HG03139 (cell line): ENCODE results near the gene ROR2.

Experiments
- ATAC-seq: cut with Tn5 transposase; IDR thresholded peaks from one replicate; pipeline ENCODE4 v1.9.1; 2021; ENCODE audit not compliant: unreplicated experiment

Gene ROR2

DNA sequence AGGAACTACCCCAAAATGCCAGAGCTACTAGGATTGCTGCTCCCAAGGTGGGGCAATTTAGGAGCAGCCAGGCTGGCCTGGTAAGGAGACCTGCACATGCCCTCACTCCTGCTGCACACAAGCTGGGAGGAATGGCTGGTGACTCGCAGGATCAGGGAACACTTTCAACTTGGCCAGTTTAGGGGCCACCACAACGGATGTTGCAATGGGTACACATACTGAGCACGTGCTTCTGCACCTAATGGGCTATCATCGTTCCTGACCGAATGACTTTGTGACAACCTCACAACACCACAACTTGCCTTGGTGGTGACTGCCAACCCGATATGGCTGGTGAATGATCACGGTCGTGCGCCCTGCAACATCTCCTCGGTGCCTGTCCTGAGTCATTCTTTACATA lies 172.0 kb downstream of the ROR2 start:
- ATAC-seq: no peak

DNA sequence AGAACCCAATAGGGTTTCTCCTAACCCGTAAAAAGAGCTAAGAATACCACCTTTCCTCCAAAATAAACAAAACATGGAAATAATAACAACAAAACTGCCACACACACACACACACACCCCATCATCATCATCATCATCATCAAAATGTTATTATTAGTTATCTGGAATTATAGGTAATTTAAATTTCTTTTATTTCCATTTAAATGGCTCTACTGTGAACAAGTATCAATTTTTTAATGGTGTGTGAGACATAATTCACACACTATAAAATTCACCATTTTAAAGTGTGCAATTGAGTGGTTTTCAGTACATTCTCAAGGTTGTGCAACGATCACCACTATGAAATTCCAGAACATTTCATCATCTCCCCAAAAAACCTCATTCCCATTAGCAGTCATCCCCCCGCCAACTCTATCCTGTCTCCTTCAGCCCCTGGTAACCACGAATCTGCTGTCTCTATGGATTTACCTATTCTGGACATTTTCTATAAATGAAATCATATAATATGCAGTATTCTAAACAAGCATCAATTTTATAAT lies 172.7 kb downstream of the ROR2 start:
- ATAC-seq: no peak

- no peak for ATAC-seq
These were observed 173.4 kb downstream of the ROR2 start for GRCh38 chr9:91776409-91777291.

GRCh38 chr9:91775708-91776028 lies 174.4 kb downstream of the ROR2 start:
- no peak for ATAC-seq

- ATAC-seq: no peak
These were observed 174.9 kb downstream of the ROR2 start for GRCh38 chr9:91775011-91775707.

DNA sequence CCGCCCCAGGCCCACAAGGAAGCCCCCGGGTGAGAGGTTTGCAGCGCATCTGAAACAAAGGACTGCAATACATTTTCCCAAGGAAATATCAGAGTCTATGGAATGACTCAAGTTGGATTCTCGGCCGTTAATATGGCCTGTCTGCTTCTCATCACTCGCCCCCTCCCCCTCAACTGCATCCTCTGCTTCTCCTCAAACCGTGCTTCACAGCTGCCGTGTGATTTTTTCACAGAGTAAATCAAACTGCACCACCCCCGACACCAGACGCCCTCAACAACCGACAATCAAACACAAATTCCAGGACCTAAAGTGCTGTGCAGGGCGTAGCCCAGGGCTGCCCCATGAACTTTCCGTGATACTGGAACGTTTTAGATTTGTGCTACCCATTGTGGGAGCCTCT lies 176.9 kb downstream of the ROR2 start:
- no peak for ATAC-seq

- ATAC-seq: no peak
These were observed 178.2 kb downstream of the ROR2 start for GRCh38 chr9:91771864-91772263.

- no peak for ATAC-seq
These were observed 179.0 kb downstream of the ROR2 start for GRCh38 chr9:91771027-91771426.

DNA sequence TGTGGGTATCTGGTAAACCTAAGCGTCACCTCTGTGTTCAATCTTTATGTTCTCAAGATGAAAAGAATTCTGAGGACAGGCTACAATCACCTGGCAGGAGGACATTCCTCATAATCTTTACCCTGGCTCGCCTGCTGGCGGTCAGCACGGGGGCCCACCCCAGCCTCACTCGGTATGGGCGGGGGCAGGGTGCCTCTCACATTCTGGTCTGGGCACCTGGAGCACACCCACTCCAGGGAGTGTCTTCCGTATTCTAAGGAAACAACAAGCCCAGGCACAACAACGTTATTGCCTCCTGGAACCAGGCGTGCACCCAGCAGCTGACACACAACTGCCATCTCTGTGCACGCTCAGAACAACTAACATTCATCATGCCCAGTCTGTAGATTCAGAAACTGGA lies 179.8 kb downstream of the ROR2 start:
- ATAC-seq: no peak

DNA sequence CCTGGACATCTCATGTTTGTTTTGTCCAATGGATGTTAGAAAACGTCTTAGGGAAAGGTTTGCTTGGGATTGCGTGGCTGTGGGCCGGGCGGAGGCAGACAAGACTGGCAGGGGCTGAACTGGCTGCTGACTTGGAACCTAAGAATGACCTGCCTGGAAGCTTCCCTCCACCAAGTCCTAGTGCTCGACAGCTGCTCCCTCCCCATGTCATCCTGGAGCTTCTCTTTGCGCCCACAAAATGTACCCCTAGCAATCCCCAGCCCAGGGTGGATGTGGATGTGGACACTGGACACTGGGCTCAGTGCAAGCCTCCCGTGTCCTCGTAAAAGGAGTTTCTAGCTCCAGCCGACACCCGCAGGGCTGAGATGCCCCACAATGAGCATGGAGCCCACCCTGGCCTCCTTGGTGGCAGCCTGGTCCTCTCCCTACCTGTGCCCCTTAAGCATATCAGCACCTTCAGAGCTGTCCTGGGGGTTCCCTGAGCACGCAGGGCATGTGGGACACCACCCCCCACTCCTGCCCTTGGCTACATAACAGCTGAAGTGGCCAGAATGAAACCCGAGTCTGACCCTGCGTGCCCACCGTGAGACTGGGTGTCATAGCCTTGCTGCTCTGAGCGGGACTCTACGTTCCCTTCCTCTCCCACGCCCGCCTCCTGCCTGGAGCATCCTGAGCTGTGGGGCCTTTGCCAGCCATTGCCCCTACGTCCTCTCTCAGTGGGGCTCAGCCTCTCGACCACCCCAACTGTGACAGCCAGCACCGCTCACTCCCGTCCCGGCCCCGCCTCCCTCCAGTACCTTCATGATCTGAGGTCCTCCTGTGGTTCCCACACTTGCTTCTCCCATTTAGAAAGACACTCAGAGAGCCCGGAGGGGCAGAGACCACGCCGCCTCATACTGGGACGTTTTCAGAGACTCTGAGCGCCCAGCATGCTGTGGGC lies 180.8 kb downstream of the ROR2 start:
- no peak for ATAC-seq

DNA sequence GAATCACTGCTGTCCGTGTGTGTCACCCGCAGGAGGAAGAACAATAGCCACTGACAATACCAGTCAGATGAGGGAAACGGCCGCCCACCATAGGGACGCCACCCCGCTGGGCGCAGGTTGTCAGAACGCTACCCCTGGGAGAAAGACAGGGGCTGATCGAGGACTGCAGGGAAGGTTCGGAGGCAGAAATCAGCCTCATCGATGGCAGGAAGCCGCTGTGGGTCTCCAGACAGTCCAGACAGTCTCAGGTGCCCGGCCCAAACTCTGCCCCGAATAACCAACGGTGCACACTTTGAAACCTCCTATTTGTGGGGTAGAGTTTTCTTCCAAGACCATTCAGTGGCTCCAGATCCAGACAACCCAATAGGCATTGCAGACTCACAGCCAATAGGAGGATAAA lies 181.5 kb downstream of the ROR2 start:
- no peak for ATAC-seq

- ATAC-seq: no peak
These were observed 183.5 kb downstream of the ROR2 start for GRCh38 chr9:91766315-91767069.

DNA sequence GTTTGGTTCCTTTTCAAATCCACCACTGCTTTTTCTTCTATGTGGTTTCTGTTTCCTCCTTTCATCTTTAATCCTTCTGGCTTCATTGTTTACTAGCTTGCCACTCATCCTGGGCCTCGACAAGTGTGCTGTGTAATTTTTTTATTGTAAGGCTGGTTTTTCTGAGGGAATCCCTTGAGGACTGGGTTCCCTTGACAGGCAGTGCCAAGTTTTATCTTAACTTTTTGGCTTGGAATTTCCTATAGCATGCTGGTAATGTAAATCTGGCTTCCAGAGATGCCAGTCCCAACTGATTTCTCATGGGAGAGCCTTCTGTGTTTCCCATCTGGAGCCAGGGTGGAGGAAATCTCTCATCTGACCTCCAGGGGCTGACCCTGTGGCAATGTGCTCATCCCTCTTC lies 184.7 kb downstream of the ROR2 start:
- ATAC-seq: no peak

- ATAC-seq: no peak
These were observed 185.4 kb downstream of the ROR2 start for GRCh38 chr9:91764661-91765060.

DNA sequence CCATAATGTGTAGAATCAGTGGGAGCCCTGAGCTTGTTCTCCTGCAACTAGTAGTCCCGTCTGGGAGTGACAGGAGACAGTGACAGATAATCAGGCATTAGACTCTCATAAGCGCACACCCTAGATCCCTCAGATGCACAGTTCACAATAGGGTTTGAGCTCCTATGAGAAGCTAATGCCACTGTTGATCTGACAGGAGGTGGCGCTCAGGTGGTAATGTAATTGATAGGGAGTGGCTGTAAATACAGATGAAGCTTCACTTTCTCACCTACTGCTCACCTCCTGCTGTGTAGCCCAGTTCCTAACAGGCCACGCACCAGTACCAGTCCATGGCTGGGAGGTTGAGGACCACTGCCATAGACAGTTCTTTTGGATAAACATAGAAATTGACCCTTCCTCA lies 188.7 kb downstream of the ROR2 start:
- ATAC-seq: no peak

- ATAC-seq: no peak
These were observed 189.1 kb downstream of the ROR2 start for GRCh38 chr9:91760906-91761305.

- ATAC-seq: peak; percentile 68
These were observed 191.5 kb downstream of the ROR2 start for GRCh38 chr9:91758491-91758981.

GRCh38 chr9:91757782-91758181 lies 192.2 kb downstream of the ROR2 start:
- ATAC-seq: no peak

GRCh38 chr9:91756510-91756780 lies 193.6 kb downstream of the ROR2 start:
- no peak for ATAC-seq

- ATAC-seq: no peak
These were observed 194.1 kb downstream of the ROR2 start for GRCh38 chr9:91755761-91756509.
